Measurements from ENCODE around the gene NRF1.

The NRF1 gene

DNA sequence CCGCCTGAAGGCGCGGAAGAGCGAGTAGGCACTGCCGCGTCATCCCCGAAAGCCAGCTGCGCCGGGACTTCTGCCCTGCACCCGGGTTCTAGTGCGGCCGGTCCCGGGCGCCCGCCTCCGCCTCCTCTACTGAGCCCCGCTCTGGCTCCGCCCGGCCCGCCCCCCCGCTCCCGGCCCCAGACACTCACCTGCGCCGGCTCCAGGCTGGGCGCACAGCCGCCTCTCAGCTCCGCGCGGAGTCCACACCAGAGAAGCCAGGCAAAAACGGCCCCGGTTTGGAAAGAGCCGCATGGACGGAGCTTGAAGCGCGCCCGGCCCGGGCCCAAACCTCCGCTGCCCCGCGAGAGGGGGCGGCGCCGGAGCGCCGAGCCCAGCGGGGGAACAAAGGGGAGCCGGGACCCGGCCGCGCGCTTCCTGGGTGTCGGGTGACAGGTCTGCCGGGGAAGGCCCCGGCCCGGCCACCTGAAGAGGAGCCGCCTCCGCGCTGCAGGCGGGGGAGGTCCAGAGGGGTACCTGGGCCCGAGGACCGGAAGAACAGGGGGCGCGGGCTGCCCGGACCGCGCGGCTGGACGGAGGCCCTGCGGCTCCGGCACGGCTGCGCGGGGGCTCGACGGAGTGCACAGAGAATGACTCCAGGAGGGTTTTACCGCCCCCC, 168.2 kb downstream of the NRF1 start:
- TF ChIP-seq, protein P1, sequence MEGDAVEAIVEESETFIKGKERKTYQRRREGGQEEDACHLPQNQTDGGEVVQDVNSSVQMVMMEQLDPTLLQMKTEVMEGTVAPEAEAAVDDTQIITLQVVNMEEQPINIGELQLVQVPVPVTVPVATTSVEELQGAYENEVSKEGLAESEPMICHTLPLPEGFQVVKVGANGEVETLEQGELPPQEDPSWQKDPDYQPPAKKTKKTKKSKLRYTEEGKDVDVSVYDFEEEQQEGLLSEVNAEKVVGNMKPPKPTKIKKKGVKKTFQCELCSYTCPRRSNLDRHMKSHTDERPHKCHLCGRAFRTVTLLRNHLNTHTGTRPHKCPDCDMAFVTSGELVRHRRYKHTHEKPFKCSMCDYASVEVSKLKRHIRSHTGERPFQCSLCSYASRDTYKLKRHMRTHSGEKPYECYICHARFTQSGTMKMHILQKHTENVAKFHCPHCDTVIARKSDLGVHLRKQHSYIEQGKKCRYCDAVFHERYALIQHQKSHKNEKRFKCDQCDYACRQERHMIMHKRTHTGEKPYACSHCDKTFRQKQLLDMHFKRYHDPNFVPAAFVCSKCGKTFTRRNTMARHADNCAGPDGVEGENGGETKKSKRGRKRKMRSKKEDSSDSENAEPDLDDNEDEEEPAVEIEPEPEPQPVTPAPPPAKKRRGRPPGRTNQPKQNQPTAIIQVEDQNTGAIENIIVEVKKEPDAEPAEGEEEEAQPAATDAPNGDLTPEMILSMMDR (IDR thresholded peaks at IDR 0.05; ENCODE audit: low read depth, low read length, missing control alignments), result no peak
- peak overlapping the region; percentile 57 for H3K4me3 ChIP-seq (ENCODE audit: low read depth, low read length)
- no peak for DNase-seq (ENCODE audit: low read depth)

DNA sequence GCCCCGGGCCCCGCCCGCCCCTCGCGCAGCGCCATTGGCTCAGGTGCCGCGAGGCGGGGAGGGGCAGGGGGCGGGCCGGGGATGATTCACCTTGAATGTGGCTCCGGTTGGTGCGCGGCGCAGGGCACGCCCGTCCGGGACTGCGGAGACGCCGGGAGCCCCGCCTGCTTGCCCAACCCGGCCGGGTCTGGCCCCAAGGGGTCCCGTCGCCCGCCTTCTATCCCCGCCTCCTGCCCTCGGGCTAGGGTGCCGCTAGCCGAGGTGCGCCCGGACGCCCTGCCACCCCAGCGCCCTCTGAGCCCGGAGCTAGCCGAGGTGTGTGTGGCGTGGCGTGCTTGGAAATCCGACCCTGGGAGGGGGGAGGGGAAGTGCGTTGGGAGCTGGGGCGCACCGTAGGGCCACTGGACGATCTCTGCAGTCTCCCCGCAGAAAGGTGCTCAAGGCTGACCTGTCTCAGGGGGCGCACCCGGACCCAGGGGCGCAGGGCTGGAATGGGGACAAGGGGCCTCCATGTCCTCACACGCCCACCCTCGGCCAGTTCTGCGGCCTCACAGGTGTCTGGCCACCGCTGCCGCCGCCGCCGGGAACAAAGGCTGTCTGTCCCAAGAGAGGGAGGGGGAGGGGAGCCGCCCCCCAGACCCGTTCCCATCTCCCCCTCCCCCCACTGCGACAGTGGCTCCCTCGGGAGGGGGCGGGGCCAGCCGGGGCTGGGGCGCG, 168.9 kb downstream of the NRF1 start:
- TF ChIP-seq, protein P1 (IDR thresholded peaks at IDR 0.05; ENCODE audit: low read depth, low read length, missing control alignments), result no peak
- peak overlapping the region; percentile 57 for H3K4me3 ChIP-seq (ENCODE audit: low read depth, low read length)
- DNase-seq (ENCODE audit: low read depth), result no peak

DNA sequence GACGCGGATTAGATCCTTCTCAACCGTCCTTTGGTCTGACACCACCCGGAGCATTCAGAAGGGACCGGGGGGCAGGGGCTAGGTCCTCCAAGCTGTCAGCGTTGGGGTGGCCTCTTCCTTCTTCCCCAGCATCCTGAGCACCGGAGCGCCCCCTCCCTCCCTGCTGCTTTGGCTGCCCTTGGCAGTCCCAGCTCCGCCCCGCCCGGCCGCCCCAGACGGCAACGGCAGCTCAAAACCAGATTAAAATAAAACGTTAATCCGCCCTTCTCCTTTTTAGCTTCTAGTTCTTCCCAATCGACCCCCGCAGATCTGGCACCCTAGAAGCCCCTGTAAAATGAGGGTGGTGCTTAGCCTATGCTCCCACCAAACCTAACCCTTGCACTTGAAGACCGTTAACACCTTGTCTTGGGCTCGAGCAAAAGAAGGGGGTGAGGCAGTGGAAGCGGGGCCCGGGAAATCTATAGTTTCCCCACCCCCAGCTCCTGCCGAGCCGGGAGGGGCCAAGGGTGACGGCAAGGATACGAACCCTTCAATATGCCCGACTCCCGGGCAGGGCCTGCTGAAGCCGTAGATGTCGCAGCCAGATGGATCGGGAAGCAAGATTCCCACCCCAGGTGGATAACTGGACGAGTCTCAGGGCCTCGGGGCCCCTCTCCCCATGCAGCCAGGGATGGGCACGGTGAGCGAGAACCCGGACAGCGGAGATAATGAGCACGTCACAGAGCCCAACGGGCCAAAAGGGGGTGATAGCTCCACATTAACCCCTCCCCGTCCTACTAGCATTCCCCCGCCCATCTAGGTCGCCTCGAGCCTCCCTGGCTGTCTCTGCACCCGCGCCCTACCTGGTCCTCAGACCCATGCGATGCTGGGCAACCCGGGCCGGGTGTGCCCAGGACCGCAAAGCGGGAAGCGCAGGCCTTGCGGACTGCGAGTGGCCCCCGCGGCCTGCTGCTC, 169.7 kb downstream of the NRF1 start:
- TF ChIP-seq, protein P1 (IDR thresholded peaks at IDR 0.05; ENCODE audit: low read depth, low read length, missing control alignments), result no peak
- peak overlapping the region; percentile 57; the same call in 1 of the 2 replicates for H3K4me3 ChIP-seq (ENCODE audit: low read depth, low read length)
- no peak for DNase-seq (ENCODE audit: low read depth)

DNA sequence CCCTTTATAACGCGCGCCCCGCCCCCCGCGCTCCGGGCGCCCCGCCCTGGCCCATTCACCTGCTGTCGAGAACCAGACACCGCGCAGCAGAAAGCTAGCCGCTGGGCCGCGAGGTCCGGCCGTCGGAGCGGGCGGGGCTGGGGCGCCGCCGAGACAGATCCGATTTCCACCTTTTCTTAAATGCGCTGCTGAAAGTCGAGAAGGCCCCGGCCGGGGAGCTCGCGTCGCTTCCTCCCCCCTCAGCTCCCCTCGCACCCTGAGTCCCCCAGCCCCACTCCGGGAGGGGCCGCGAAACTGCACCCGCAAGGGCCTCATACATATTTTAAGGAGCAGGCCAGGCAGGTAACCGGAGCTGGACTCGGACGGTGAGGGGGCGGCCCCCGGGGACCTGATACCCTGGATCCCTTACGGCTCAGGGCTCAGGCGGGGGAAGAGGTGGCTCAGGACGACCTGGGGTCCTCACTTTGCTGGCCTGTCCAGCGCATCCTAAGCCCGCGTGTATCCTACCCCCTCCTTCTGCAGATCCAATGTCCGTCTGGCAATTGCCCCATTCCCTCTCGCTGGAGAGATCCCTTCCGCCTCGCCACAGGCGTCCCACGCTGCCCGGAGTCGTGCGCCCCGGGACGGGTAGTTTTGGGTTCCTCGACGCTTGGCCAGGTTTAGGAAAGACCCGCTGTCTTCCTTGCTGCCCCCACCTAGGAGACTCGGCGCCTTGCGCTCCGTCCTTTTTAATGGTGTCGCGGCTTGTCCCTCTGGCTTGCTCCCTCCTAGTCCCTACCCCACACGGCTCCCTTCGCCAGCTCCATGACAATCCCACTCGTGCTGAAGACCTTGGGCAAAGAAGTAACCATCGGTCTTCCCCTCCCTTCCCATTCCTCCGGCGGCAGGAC, 170.7 kb downstream of the NRF1 start:
- TF ChIP-seq, protein P1 (IDR thresholded peaks at IDR 0.05; ENCODE audit: low read depth, low read length, missing control alignments), result no peak
- no peak for DNase-seq (ENCODE audit: low read depth)
- H3K4me3 ChIP-seq (ENCODE audit: low read depth, low read length), result no peak overlapping the region

DNA sequence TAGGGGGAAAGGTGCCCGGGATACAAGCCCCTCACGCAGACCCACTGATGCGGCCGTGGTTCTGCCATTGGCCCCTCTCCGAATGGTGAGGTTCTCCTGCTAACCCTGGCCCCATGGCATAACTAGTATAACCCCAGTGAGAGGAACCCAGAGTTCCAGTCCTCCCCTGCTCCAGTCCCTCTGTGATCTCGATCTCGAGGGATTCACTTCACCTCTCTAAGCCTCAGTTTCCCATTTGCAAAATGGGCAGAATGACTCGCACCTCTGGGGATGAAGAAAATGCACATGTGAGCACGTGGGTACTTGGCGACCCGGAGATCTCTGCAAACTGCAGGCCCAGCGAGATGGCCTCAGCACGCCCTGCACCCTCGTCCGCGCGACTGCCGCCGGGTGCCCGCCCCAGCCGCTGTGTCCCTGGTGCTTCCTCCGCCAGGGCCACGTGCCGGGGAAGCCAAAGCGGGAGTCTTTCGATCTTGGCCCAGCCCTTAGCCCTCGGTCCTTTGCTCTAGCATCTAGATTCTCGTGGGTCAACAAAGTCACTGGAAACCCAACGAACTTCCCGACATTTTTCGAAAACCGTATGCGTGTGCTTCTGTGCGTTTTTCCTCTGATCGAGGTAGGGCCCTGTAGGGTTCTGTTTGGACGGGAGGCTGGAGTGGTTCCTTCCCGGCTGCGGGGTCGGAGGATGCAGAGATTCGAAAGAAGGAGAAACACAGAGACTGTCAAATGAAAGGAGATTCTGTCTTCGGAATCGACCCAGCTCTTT, 171.5 kb downstream of the NRF1 start:
- H3K4me3 ChIP-seq (ENCODE audit: low read depth, low read length), result no peak overlapping the region

More for the DNA sequence above, 171.5 kb downstream of the NRF1 start:
- TF ChIP-seq, protein P1 (IDR thresholded peaks at IDR 0.05; ENCODE audit: low read depth, low read length, missing control alignments), result no peak
- DNase-seq (ENCODE audit: low read depth), result no peak

All from GM12864 (cell line).